ENCODE data around the gene NUP37. TPM values are rescaled to one million over a fixed set of nuclear protein-coding genes. Genes with fewer than 3 reads are reported as not detected.
A peak's percentile ranks its signal among the peaks of the same experiment; 100 is the strongest.
"Not testable (repeated sequence)": the region's sequence is repeated elsewhere in the genome, so short reads cannot be mapped to it uniquely, and the experiment has no call there.

NUP37 gene
- total RNA-seq, 1 experiment from 2014 or later: 72.4 TPM

DNA sequence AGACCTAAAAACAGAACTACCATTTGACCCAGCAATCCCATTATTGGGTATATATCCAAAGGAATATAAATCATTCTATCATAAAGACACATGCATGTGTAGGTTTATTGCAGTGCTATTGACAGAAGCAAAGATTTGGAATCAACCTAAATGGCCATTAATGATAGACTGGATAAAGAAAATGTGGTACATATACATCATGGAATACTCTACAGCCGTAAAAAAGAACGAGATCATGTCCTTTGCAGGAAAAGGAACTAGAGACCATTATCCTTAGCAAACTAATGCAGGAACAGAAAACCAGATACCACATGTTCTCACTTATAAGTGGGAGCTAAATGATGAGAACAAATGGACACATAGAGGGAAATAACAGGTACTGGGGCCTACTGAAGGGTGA lies 11.5 kb upstream of the NUP37 start:
- intact Hi-C loops (cut with micrococcal nuclease; ENCODE audit: unreplicated experiment); H3K9me2 ChIP-seq (ENCODE audit: insufficient read depth); H4K20me1 ChIP-seq (ENCODE audit: insufficient read depth); H3K36me3 ChIP-seq (ENCODE audit: low read depth); H2AFZ ChIP-seq; H3F3A ChIP-seq (ENCODE audit: insufficient read depth, low read depth); H3K27me3 ChIP-seq (ENCODE audit: insufficient read depth, low read depth); H3K4me2 ChIP-seq; H3K4me1 ChIP-seq (replicated peaks; ENCODE audit: insufficient read depth); BruUV-seq (replicated peaks); H3K4me3 ChIP-seq; POLR2A ChIA-PET (ENCODE audit: unreplicated experiment); H3K79me2 ChIP-seq (ENCODE audit: low read depth); DNase-seq; H3K27ac ChIP-seq; H3K9me3 ChIP-seq (ENCODE audit: insufficient read depth, low read depth): not testable (repeated sequence)
- CTCF ChIA-PET: interaction anchor here (0.7 kb wide), 1 partner anchor 636 kb away, joined by 5 read pairs; no protein-coding TSS in a partner anchor

DNA sequence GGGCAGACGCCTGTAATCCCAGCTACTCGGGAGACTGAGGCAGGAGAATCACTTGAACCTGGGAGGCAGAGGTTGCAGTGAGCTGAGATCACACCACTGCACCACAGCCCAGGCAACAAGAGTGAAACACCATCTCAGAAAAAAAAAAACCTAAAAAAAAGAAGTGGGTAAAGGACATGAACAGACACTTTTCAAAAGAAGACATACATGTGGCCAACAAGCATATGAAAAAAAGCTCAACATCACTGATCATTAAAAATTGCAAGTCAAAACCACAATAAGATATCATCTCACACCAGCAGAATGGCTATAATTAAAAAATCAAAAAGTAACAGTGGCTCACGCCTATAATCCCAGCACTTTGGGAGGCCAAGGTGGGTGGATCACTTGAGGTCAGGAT lies 10.8 kb upstream of the NUP37 start:
- H3K27ac ChIP-seq; H3K4me2 ChIP-seq; POLR2A ChIA-PET (ENCODE audit: unreplicated experiment); H3K9me3 ChIP-seq (ENCODE audit: insufficient read depth, low read depth); BruUV-seq (replicated peaks); H3F3A ChIP-seq (ENCODE audit: insufficient read depth, low read depth); H3K36me3 ChIP-seq (ENCODE audit: low read depth); H4K20me1 ChIP-seq (ENCODE audit: insufficient read depth); H3K4me1 ChIP-seq (replicated peaks; ENCODE audit: insufficient read depth); H3K9me2 ChIP-seq (ENCODE audit: insufficient read depth); H3K4me3 ChIP-seq; DNase-seq; H3K79me2 ChIP-seq (ENCODE audit: low read depth); H3K27me3 ChIP-seq (ENCODE audit: insufficient read depth, low read depth); H2AFZ ChIP-seq; intact Hi-C loops (cut with micrococcal nuclease; ENCODE audit: unreplicated experiment): not testable (repeated sequence)
- CTCF ChIA-PET: interaction anchor here (0.7 kb wide), 1 partner anchor 636 kb away, joined by 5 read pairs; no protein-coding TSS in a partner anchor

DNA sequence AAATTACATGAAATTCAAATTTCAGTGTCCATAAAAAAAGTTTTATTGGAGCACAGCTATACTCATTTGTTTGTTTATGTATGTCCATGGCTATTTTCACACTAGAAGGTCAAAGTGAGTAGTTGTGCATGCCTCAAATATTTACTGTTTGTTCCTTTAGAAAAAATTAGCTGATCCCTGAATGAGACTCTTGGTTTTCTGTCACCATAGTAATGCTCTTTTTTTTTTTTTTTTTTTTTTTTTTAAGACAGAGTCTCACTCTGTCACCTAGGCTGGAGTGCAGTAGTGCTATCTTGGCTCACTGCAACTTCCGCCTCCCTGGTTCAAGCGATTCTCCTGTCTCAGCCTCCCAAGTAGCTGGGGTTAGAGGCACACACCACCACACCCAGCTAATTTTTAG lies 1.4 kb upstream of the NUP37 start:
- H3K27me3 ChIP-seq (ENCODE audit: insufficient read depth, low read depth); H4K20me1 ChIP-seq (ENCODE audit: insufficient read depth); H3K9me2 ChIP-seq (ENCODE audit: insufficient read depth); POLR2A ChIA-PET (ENCODE audit: unreplicated experiment); H3K9me3 ChIP-seq (ENCODE audit: insufficient read depth, low read depth); BruUV-seq (replicated peaks): not testable (repeated sequence)
- Histone ChIP-seq H3F3A (ENCODE audit: insufficient read depth, low read depth) (peaks cover 18% of the 10 kb centered on the region), H3K79me2 (ENCODE audit: low read depth) (peaks cover 36% of the 10 kb centered on the region), H2AFZ (peak overlapping the region; percentile 96), H3K36me3 (ENCODE audit: low read depth) (0 out of 2 replicates have a peak, but pooled peaks cover 13% of the 10 kb centered on the region), H3K4me2 (peak overlapping the region; percentile 80), H3K27ac (peak overlapping the region; percentile 92), H3K4me3 (peak overlapping the region; percentile 93), H3K4me1 (replicated peaks; ENCODE audit: insufficient read depth) (peaks cover 23% of the 10 kb centered on the region)
- peak in 1 of 2 experiments; percentile 36 for DNase-seq
- intact Hi-C loops (cut with micrococcal nuclease; ENCODE audit: unreplicated experiment): loop anchor here (5.0 to 10.0 kb wide), 2 partner anchors 229 to 443 kb away; no protein-coding TSS in a partner anchor
- CTCF ChIA-PET: interaction anchor here (0.7 kb wide), 1 partner anchor 690 kb away, joined by 10 read pairs; no protein-coding TSS in a partner anchor

DNA sequence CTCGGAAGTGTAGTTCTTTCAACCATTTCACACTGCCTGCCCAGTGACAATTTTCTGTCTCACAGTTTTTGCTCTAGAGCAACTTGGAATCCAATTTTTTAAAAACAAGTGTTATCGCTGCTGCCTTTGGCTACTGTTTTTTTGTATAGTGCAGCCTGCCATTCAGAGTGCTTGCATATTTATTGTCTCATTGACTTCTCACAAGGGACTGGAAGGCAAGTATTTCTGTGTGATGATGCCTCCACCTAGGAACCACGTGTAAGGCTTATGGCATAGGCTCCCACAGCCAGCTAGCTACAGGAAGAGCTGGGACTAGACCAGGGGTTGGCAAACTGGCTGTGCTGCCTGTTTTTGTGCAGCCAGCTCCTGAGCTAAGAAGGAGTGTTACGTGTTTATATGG lies 972 bp upstream of the NUP37 start:
- H3K4me1 ChIP-seq (replicated peaks; ENCODE audit: insufficient read depth): peaks cover 23% of the 10 kb centered on the region
- BruUV-seq (replicated peaks): TSS peak; percentile 55
- no peaks in the 10 kb centered on the region for H3K9me2 ChIP-seq (ENCODE audit: insufficient read depth)
- ChIA-PET POLR2A (ENCODE audit: unreplicated experiment) (no interaction called here), CTCF (interaction anchor here (0.7 kb wide), 1 partner anchor 690 kb away, joined by 10 read pairs; no protein-coding TSS in a partner anchor)
- peak overlapping the region; percentile 80 for H3K4me2 ChIP-seq
- peak overlapping the region; percentile 96 for H2AFZ ChIP-seq
- TF ChIP-seq, protein P1, sequence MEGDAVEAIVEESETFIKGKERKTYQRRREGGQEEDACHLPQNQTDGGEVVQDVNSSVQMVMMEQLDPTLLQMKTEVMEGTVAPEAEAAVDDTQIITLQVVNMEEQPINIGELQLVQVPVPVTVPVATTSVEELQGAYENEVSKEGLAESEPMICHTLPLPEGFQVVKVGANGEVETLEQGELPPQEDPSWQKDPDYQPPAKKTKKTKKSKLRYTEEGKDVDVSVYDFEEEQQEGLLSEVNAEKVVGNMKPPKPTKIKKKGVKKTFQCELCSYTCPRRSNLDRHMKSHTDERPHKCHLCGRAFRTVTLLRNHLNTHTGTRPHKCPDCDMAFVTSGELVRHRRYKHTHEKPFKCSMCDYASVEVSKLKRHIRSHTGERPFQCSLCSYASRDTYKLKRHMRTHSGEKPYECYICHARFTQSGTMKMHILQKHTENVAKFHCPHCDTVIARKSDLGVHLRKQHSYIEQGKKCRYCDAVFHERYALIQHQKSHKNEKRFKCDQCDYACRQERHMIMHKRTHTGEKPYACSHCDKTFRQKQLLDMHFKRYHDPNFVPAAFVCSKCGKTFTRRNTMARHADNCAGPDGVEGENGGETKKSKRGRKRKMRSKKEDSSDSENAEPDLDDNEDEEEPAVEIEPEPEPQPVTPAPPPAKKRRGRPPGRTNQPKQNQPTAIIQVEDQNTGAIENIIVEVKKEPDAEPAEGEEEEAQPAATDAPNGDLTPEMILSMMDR (conservative IDR thresholded peaks at IDR 0.05): no peak
- no peak for TF ChIP-seq EZH2 (IDR thresholded peaks at IDR 0.05; ENCODE audit: low read depth)
- H3K4me3 ChIP-seq: peak overlapping the region; percentile 93
- peaks cover 36% of the 10 kb centered on the region for H3K79me2 ChIP-seq (ENCODE audit: low read depth)
- intact Hi-C loops (cut with micrococcal nuclease; ENCODE audit: unreplicated experiment): loop anchor here (5.0 to 10.0 kb wide), 2 partner anchors 229 to 444 kb away; no protein-coding TSS in a partner anchor
- 0 out of 2 replicates have a peak, but pooled peaks cover 13% of the 10 kb centered on the region for H3K36me3 ChIP-seq (ENCODE audit: low read depth)
- DNase-seq: peak; percentile 21 to 58
- no peaks in the 10 kb centered on the region for H3K27me3 ChIP-seq (ENCODE audit: insufficient read depth, low read depth)
- H4K20me1 ChIP-seq (ENCODE audit: insufficient read depth): no peaks in the 10 kb centered on the region
- H3F3A ChIP-seq (ENCODE audit: insufficient read depth, low read depth): peaks cover 18% of the 10 kb centered on the region
- H3K9me3 ChIP-seq (ENCODE audit: insufficient read depth, low read depth): no peaks in the 10 kb centered on the region
- H3K27ac ChIP-seq: peak overlapping the region; percentile 92

Data from PC-9 (cell line).